Mesendoderm (in vitro differentiated cells): Measurements from ENCODE around the gene TINCR.
A peak's percentile ranks its signal among the peaks of the same experiment; 100 is the strongest.

ENCODE experiments used
- DNase-seq: peaks from one replicate; pipeline ENCODE4 v3.0.0; 2013
- H2AK5ac ChIP-seq: 2 replicates; pipeline ENCODE4 v1.6.1; 2013; ENCODE audit warnings: low read length, inconsistent platforms
- H2BK120ac ChIP-seq: 2 replicates; pipeline ENCODE4 v1.6.1; 2013; ENCODE audit warnings: low read depth, mild to moderate bottlenecking, low read length, moderate library complexity, mixed read lengths
- H2BK15ac ChIP-seq: replicated peaks from 2 replicates; pipeline ENCODE4 v1.6.1; 2013; ENCODE audit warnings: low read depth, mild to moderate bottlenecking, moderate library complexity
- H2BK5ac ChIP-seq: 2 replicates; pipeline ENCODE4 v1.6.1; 2013; ENCODE audit warnings: low read length, inconsistent platforms
- H3K18ac ChIP-seq: 2 replicates; pipeline ENCODE4 v1.6.1; 2013; ENCODE audit warnings: mild to moderate bottlenecking, low read length, mixed read lengths
- H3K23ac ChIP-seq: one replicate; pipeline ENCODE4 v1.6.1; 2013; ENCODE audit warnings: low read length
- H3K27ac ChIP-seq: 2 replicates; pipeline ENCODE4 v1.5.1; 2013; ENCODE audit warnings: low read depth, mild to moderate bottlenecking, inconsistent platforms, low read length, moderate library complexity
- H3K27me3 ChIP-seq: 2 replicates; pipeline ENCODE4 v1.6.1; 2013; ENCODE audit warnings: low read length, control low read depth, mild to moderate bottlenecking, inconsistent platforms; ENCODE audit not compliant: insufficient read depth, poor library complexity
- H3K36me3 ChIP-seq: 2 replicates; pipeline ENCODE4 v1.6.1; 2013; ENCODE audit warnings: low read length, inconsistent platforms; ENCODE audit not compliant: control insufficient read depth, insufficient read depth
- H3K4ac ChIP-seq: one replicate; pipeline ENCODE4 v1.6.1; 2013; ENCODE audit warnings: low read depth, mild to moderate bottlenecking, low read length, moderate library complexity
- H3K4me1 ChIP-seq: 2 replicates; pipeline ENCODE4 v1.6.1; 2013; ENCODE audit warnings: low read depth, low read length, inconsistent platforms; ENCODE audit not compliant: control insufficient read depth
- H3K4me2 ChIP-seq: 2 replicates; pipeline ENCODE4 v1.6.1; 2013; ENCODE audit warnings: low read length
- H3K4me3 ChIP-seq: 2 replicates; pipeline ENCODE4 v1.5.1; 2013; ENCODE audit warnings: mild to moderate bottlenecking, low read length
- H3K56ac ChIP-seq: one replicate; pipeline ENCODE4 v1.6.1; 2013; ENCODE audit warnings: low read length
- H3K79me1 ChIP-seq: 2 replicates; pipeline ENCODE4 v1.6.1; 2013; ENCODE audit warnings: low read length, inconsistent platforms
- H3K79me2 ChIP-seq: 2 replicates; pipeline ENCODE4 v1.6.1; 2013; ENCODE audit warnings: mild to moderate bottlenecking, low read length; ENCODE audit not compliant: control insufficient read depth, insufficient read depth
- H3K9ac ChIP-seq: 2 replicates; pipeline ENCODE4 v1.6.1; 2013; ENCODE audit warnings: low read length, inconsistent platforms
- H4K5ac ChIP-seq: one replicate; pipeline ENCODE4 v1.6.1; 2013; ENCODE audit warnings: low read length
- H4K8ac ChIP-seq: one replicate; pipeline ENCODE4 v1.6.1; 2013; ENCODE audit warnings: low read depth, mild to moderate bottlenecking, control low read depth, low read length, moderate library complexity
- WGBS: extraction: QIAGEN DNeasy Blood & Tissue Kit; methylation state at CpG from one replicate; pipeline ENCODE4 v1.1.7; 2013; ENCODE audit warnings: low lambda C conversion rate, missing lambda C conversion rate; ENCODE audit not compliant: insufficient coverage; ENCODE audit errors: extremely low coverage; 5-methylcytosine and 5-hydroxymethylcytosine counted together

Gene TINCR

GRCh38 chr19:5572556-5573286 lies 5.0 kb upstream of the TINCR start:
- H3K4me3 ChIP-seq = no peak overlapping the region
- no peak overlapping the region for H2AK5ac ChIP-seq
- H2BK15ac ChIP-seq = no peak overlapping the region
- H3K4me1 ChIP-seq = no peaks in the 10 kb centered on the region
- H2BK5ac ChIP-seq = no peak overlapping the region
- H3K79me2 ChIP-seq = no peaks in the 10 kb centered on the region
- H3K18ac ChIP-seq = no peak overlapping the region
- no peak overlapping the region for H4K8ac ChIP-seq
- H4K5ac ChIP-seq = no peak overlapping the region
- DNase-seq = no peak
- no peak overlapping the region for H3K56ac ChIP-seq
- H3K4me2 ChIP-seq = no peak overlapping the region
- no peaks in the 10 kb centered on the region for H3K36me3 ChIP-seq
- peaks cover 3% of the 10 kb centered on the region for H3K27me3 ChIP-seq
- WGBS = no CpG with 5 or more reads among the region's 14 CpGs
- no peak overlapping the region for H3K23ac ChIP-seq
- H3K79me1 ChIP-seq = no peaks in the 10 kb centered on the region
- no peak overlapping the region for H3K9ac ChIP-seq
- no peak overlapping the region for H2BK120ac ChIP-seq
- no peak overlapping the region for H3K27ac ChIP-seq
- no peak overlapping the region for H3K4ac ChIP-seq

GRCh38 chr19:5571777-5572176 lies 4.0 kb upstream of the TINCR start:
- no peaks in the 10 kb centered on the region for H3K79me2 ChIP-seq
- H2BK15ac ChIP-seq = no peak overlapping the region
- no peak overlapping the region for H3K4ac ChIP-seq
- H2BK5ac ChIP-seq = no peak overlapping the region
- H3K9ac ChIP-seq = no peak overlapping the region
- no peaks in the 10 kb centered on the region for H3K36me3 ChIP-seq
- no peak overlapping the region for H2AK5ac ChIP-seq
- no peaks in the 10 kb centered on the region for H3K4me1 ChIP-seq
- no peak overlapping the region for H3K23ac ChIP-seq
- H4K8ac ChIP-seq = no peak overlapping the region
- no peak overlapping the region for H2BK120ac ChIP-seq
- H3K79me1 ChIP-seq = no peaks in the 10 kb centered on the region
- no peak overlapping the region for H4K5ac ChIP-seq
- H3K4me2 ChIP-seq = no peak overlapping the region
- no peak overlapping the region for H3K56ac ChIP-seq
- WGBS = no CpG with 5 or more reads among the region's 3 CpGs
- H3K27me3 ChIP-seq = peaks cover 8% of the 10 kb centered on the region
- no peak overlapping the region for H3K4me3 ChIP-seq
- DNase-seq = no peak
- no peak overlapping the region for H3K18ac ChIP-seq
- H3K27ac ChIP-seq = no peak overlapping the region

- H3K9ac ChIP-seq = no peak overlapping the region
- no peak overlapping the region for H3K56ac ChIP-seq
- no peaks in the 10 kb centered on the region for H3K79me1 ChIP-seq
- H3K27me3 ChIP-seq = peaks cover 8% of the 10 kb centered on the region
- H2BK5ac ChIP-seq = no peak overlapping the region
- no peak overlapping the region for H3K4me3 ChIP-seq
- no peak overlapping the region for H3K23ac ChIP-seq
- no peak overlapping the region for H3K4me2 ChIP-seq
- H2BK120ac ChIP-seq = no peak overlapping the region
- no peaks in the 10 kb centered on the region for H3K4me1 ChIP-seq
- DNase-seq = no peak
- no peak overlapping the region for H3K27ac ChIP-seq
- H3K4ac ChIP-seq = no peak overlapping the region
- WGBS = no CpG with 5 or more reads among the region's 40 CpGs
- H2AK5ac ChIP-seq = no peak overlapping the region
- H3K79me2 ChIP-seq = no peaks in the 10 kb centered on the region
- no peak overlapping the region for H4K5ac ChIP-seq
- H4K8ac ChIP-seq = no peak overlapping the region
- no peak overlapping the region for H3K18ac ChIP-seq
- H3K36me3 ChIP-seq = no peaks in the 10 kb centered on the region
- H2BK15ac ChIP-seq = no peak overlapping the region
These were observed 236 bp upstream of the TINCR start for GRCh38 chr19:5567970-5568407.

- H4K5ac ChIP-seq = no peak overlapping the region
These were observed 2.8 kb downstream of the TINCR start for GRCh38 chr19:5564930-5565329.

GRCh38 chr19:5563935-5564612 lies 3.7 kb downstream of the TINCR start:
- Histone ChIP-seq H3K23ac (no peak overlapping the region), H3K79me2 (no peaks in the 10 kb centered on the region), H3K4me3 (no peak overlapping the region), H2BK120ac (no peak overlapping the region), H4K5ac (no peak overlapping the region), H3K4me1 (no peaks in the 10 kb centered on the region), H3K27me3 (peaks cover 8% of the 10 kb centered on the region), H3K4ac (no peak overlapping the region), H4K8ac (no peak overlapping the region), H3K4me2 (no peak overlapping the region), H2AK5ac (no peak overlapping the region), H2BK15ac (no peak overlapping the region), H3K27ac (no peak overlapping the region), H3K79me1 (no peaks in the 10 kb centered on the region), H3K56ac (no peak overlapping the region), H3K18ac (no peak overlapping the region), H3K36me3 (no peaks in the 10 kb centered on the region), H3K9ac (no peak overlapping the region), H2BK5ac (no peak overlapping the region)
- DNase-seq = peak; percentile 77
- no CpG with 5 or more reads among the region's 14 CpGs for WGBS

More at GRCh38 chr19:5564930-5565329, 2.8 kb downstream of the TINCR start:
- H3K9ac ChIP-seq = no peak overlapping the region
- H3K4me2 ChIP-seq = no peak overlapping the region
- no peak overlapping the region for H3K4ac ChIP-seq
- no peak overlapping the region for H3K4me3 ChIP-seq
- H2BK5ac ChIP-seq = no peak overlapping the region
- H3K36me3 ChIP-seq = no peaks in the 10 kb centered on the region
- no peak overlapping the region for H3K18ac ChIP-seq
- H3K56ac ChIP-seq = no peak overlapping the region
- H3K79me2 ChIP-seq = no peaks in the 10 kb centered on the region
- no peak for DNase-seq
- no peak overlapping the region for H3K23ac ChIP-seq
- peaks cover 8% of the 10 kb centered on the region for H3K27me3 ChIP-seq
- no peak overlapping the region for H2BK15ac ChIP-seq
- H4K8ac ChIP-seq = no peak overlapping the region
- no peak overlapping the region for H2BK120ac ChIP-seq
- WGBS = no CpG with 5 or more reads among the region's 7 CpGs
- H3K4me1 ChIP-seq = no peaks in the 10 kb centered on the region
- H2AK5ac ChIP-seq = no peak overlapping the region
- no peaks in the 10 kb centered on the region for H3K79me1 ChIP-seq
- no peak overlapping the region for H3K27ac ChIP-seq
